Fibroblast of the conjunctiva (primary cell): ENCODE results near the gene GNA12.

Experiments
- DNase-seq: peaks from one replicate; pipeline ENCODE4 v3.0.0-alpha.2; 2010; ENCODE audit warnings: low read depth

Gene GNA12

GRCh38 chr7:2814946-2815874 is 28.9 kb downstream of the GNA12 start:
- DNase-seq, result no peak

DNA sequence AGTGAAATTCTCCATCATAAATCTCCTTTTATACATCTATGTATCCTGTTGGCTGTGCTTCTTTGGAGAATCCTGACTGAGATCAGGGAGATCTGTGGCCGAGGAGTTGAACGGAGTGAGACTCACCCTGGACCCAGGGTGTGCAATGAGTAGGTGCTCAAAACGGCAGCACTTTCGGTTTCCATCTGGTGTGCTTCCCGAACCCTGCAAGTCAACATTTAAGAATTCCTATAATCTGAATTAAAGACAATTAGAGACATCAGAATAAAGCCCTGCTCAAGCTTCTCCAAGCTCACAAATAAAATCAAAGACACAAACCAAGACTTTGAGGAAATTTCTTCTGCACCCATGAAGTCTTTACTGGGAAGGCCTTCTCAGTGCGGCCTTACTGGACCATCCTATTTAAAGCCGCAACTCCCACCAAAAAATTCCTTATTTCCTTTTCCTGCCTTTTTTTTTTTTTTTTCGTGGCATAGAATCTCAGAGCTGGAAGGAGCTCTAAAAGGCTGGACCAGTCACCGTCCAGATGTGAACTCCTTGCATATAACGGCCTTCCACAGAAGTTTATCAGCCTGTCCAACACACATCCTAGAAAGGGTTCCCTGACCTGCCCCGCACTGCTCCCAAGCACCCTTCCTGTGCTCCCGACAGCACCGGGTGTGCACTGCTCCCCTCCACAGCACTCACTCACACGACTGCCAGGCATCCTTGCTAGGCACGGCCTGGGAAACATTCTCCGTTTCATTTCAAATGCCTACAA is 29.7 kb downstream of the GNA12 start:
- DNase-seq, result no peak

- no peak for DNase-seq
These were observed 30.5 kb downstream of the GNA12 start for GRCh38 chr7:2813350-2814185.

DNA sequence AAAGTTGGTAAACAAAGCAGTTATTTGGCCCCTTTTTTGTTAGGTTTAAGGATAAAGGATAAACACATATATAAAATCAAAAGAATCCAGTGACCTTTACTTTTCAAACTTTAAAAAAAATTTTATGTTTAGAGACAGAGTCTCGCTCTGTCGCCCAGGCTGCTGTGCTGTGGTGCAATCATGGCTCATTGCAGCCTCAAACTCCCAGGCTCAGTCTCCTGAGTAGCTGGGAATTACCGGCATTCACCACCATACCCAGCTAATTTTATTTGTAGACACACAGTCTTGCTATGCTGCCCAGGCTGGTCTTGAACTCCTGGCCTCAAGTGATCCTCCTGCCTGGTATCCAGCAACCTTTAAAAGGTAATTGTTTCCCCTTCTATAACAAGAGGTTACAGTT is 31.3 kb downstream of the GNA12 start:
- DNase-seq, result no peak

DNA sequence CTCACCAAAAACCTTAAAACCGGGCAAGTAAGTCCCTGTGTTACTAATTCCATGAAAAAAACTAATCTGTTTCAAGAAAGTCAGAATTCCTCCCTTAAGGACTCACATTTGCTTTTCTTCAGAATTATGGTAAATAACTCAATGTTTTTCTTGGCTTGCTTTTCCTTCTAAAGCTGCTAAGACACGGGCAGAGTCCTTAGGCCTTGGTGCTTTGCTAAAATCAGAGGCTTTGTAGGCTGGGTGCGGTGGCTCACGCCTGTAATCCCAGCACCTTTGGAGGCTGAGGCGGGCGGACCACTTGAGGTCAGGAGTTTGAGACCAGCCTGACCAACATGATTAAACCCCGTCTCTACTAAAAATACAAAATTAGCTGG is 32.0 kb downstream of the GNA12 start:
- DNase-seq, result no peak

- no peak for DNase-seq
These were observed 32.5 kb downstream of the GNA12 start for GRCh38 chr7:2811476-2812113.

DNA sequence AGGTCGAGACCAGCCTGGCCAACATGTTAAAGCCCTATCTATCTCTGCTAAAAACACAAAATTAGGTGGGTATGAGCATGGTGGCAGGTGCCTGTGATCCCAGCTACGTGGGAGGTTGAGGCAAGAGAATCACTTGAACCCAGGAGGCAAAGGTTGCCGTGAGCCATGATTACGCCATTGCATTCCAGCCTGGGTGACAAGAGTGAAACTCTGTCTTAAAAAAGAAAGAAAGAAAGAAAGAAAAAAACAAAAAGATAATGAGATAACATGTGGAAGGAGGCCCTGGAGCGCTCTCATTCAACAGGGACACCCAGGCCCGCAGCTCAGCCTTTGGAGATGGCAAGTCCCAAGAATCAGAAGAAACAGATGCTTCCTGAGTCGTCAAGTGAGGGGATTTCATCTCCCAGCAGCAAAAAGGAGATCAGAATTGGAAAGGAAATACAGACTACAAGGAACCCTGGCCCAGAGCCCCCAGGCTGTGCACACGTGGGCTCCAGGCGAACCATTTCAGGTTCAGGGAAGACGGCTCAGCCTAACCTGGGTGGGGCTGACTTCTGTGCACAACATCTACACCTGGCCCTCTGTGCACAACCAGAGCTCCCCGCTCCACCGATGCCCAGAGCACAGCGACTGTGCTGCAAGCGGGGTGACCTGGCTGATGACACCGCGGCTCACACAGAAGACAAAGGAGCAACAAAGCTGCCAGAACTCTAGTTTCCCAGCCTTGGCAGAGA is 33.3 kb downstream of the GNA12 start:
- DNase-seq, result no peak

- DNase-seq, result no peak
These were observed 34.0 kb downstream of the GNA12 start for GRCh38 chr7:2809903-2810625.

- no peak for DNase-seq
These were observed 35.0 kb downstream of the GNA12 start for GRCh38 chr7:2808891-2809665.

- DNase-seq, result no peak
These were observed 36.0 kb downstream of the GNA12 start for GRCh38 chr7:2807845-2808772.

- DNase-seq, result no peak
These were observed 36.7 kb downstream of the GNA12 start for GRCh38 chr7:2807460-2807844.

DNA sequence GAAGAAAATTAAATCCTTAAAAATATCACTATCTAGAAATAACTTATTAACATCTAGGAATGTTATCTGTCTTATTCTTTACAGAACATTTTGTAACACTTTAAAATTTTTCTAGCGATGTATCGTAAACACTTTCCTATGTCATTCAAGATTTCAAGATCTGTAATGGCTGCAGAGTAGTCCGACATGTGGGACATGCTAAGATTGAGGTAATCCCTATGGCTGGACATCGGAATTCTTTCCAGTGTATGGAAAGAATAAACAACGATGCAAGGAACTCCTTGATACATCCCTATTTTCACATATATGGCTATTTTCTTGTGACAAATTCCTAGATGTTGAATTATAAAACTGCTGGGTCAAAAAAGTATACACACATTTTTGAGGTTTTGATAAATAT is 37.5 kb downstream of the GNA12 start:
- no peak for DNase-seq

- no peak for DNase-seq
These were observed 38.7 kb downstream of the GNA12 start for GRCh38 chr7:2805213-2805944.

DNA sequence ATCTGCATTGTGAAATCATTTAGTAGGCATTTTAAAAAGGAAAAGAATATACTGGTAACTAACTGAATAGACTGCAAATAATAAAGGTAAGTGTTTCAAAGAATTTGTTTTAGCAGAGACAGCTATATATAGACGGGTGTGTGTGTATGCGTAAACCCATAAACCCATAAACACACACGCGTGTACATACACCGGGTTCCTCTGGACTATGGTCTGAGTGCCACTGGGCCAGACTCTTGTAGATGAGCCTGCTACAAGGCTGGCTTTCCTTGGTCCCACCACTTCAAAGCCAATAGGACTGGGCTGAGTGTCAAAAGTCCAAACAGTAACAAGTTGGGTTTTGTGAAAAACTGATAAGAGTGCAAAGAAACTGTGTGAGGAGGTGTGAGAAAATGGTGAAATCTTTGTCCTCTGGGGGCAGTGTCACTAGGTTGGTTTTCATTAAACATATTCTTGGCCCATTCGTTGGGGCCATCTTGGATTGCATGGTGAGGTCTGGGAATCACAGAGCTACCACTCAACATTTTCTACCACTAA is 39.8 kb downstream of the GNA12 start:
- no peak for DNase-seq

- no peak for DNase-seq
These were observed 40.4 kb downstream of the GNA12 start for GRCh38 chr7:2803755-2804154.

DNA sequence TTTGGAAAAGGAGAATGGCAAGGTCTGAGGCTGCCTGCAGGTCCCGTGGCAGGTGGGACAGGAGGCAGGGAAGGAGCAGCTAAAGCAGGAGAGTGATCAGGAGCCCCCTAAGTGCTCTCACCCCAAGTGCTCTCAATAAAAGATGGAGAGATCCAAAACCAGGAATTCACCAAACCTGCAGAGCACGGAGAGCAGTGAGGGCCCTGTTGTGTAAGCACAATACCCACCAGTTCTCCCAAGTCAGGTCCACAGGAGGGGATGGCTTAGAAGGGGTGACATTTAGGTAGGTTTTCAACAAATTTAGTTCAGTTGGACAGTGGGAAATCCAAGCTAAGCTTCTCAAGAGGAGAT is 40.8 kb downstream of the GNA12 start:
- no peak for DNase-seq

GRCh38 chr7:2802504-2803341 is 41.4 kb downstream of the GNA12 start:
- DNase-seq, result no peak
